ENCODE results near the gene CHERP. TPM values are rescaled to one million over a fixed set of nuclear protein-coding genes. Genes with fewer than 3 reads are reported as not detected.

CHERP gene
- total and polyA plus RNA-seq, 2 of the 13 experiments (the other 11 are each of a cell fraction or from before 2014, with no cell fraction given), result 4.3 to 5.4 TPM

GRCh38 chr19:16572332-16573211 lies 30.3 kb upstream of the CHERP start, which contains the start of gene SLC35E1 (continued):
- TF ChIP-seq ZBTB4 (CRISPR knock-in tag; IDR thresholded peaks at IDR 0.05; ENCODE audit: borderline replicate concordance), result peak; percentile 48; the same call in 1 of the 2 replicates
- TF ChIP-seq ZNF343 (CRISPR knock-in tag; IDR thresholded peaks at IDR 0.05), result no peak
- peak; percentile 66 for TF ChIP-seq MNT (IDR thresholded peaks at IDR 0.05)
- no peak; the same call in 1 of the 2 replicates for TF ChIP-seq ELF4 (CRISPR knock-in tag; IDR thresholded peaks at IDR 0.05; ENCODE audit: borderline replicate concordance)
- peak; percentile 89 for TF ChIP-seq ZHX2 (IDR thresholded peaks at IDR 0.05; ENCODE audit: low read depth)
- TF ChIP-seq ZHX2 (CRISPR knock-in tag; IDR thresholded peaks at IDR 0.05; ENCODE audit: borderline replicate concordance), result no peak
- TF ChIP-seq MZF1 (CRISPR knock-in tag; IDR thresholded peaks at IDR 0.05; ENCODE audit: borderline replicate concordance), result no peak
- no peak for TF ChIP-seq RERE (CRISPR knock-in tag; IDR thresholded peaks at IDR 0.05; ENCODE audit: low read depth)
- TF ChIP-seq MAFK (conservative IDR thresholded peaks at IDR 0.05 in 1 of 2, IDR thresholded peaks at IDR 0.05 in 1 of 2; ENCODE audit: low read length in 2 of 2), result no peak

Data from HepG2 (cell line).